SK-N-SH treated with all-trans-retinoic acid at 6 μM for 48 hours (cell line): ENCODE measurements around the gene THADA.

Source experiments
- ATAC-seq: fragments of 200-7000 bp; cut with Tn5 transposase; 3 replicates; pipeline ENCODE4 v1.9.1; 2020; ENCODE audit warnings: mild to moderate bottlenecking, moderate library complexity
- ARNTL ChIP-seq: fragments of 450-650 bp; formaldehyde crosslinking; IDR thresholded peaks from 2 replicates; pipeline ENCODE4 v1.5.0; 2020; ENCODE audit warnings: low read depth, mild to moderate bottlenecking, moderate library complexity, borderline replicate concordance
- BACH2 ChIP-seq: fragments of 250-450 bp; sonication (Bioruptor Pico); IDR thresholded peaks from 2 replicates; pipeline ENCODE4 v1.9.0; 2021; ENCODE audit warnings: mild to moderate bottlenecking, borderline replicate concordance
- CSDC2 ChIP-seq: fragments of 250-450 bp; sonication (Bioruptor Pico); IDR thresholded peaks from 2 replicates; pipeline ENCODE4 v1.5.0; 2020; ENCODE audit warnings: mild to moderate bottlenecking, moderate library complexity
- ESRRG ChIP-seq: fragments of 250-450 bp; sonication (Bioruptor Pico); IDR thresholded peaks from 2 replicates; pipeline ENCODE4 v1.6.1; 2021; ENCODE audit warnings: mild to moderate bottlenecking
- GLIS3 ChIP-seq: fragments of 250-450 bp; sonication (Bioruptor Pico); IDR thresholded peaks from 2 replicates; pipeline ENCODE4 v1.5.0; 2020; ENCODE audit warnings: mild to moderate bottlenecking, moderate library complexity
- ISL1 ChIP-seq: fragments of 250-450 bp; sonication (Bioruptor Pico); IDR thresholded peaks from 2 replicates; pipeline ENCODE4 v2.1.2; 2022; ENCODE audit warnings: mild to moderate bottlenecking, moderate library complexity
- OSR1 ChIP-seq: fragments of 250-450 bp; sonication (Bioruptor Pico); IDR thresholded peaks from 2 replicates; pipeline ENCODE4 v1.8.0; 2022; ENCODE audit warnings: moderate library complexity, mild to moderate bottlenecking, inconsistent platforms
- PPARA ChIP-seq: fragments of 250-450 bp; sonication (Bioruptor Pico); IDR thresholded peaks from 2 replicates; pipeline ENCODE4 v1.5.0; 2020; ENCODE audit warnings: mild to moderate bottlenecking, borderline replicate concordance
- RARB ChIP-seq: fragments of 250-450 bp; sonication (Bioruptor Pico); IDR thresholded peaks from 2 replicates; pipeline ENCODE4 v1.8.0; 2021; ENCODE audit warnings: mild to moderate bottlenecking, moderate library complexity
- SNAI2 ChIP-seq: fragments of 250-450 bp; sonication (Bioruptor Pico); IDR thresholded peaks from 2 replicates; pipeline ENCODE4 v1.5.0; 2020; ENCODE audit warnings: mild to moderate bottlenecking, moderate library complexity
- TCF4 ChIP-seq: fragments of 250-450 bp; sonication (Bioruptor Pico); IDR thresholded peaks from 2 replicates; pipeline ENCODE4 v1.8.0; 2021; ENCODE audit warnings: mild to moderate bottlenecking, moderate library complexity, borderline replicate concordance
- TOX ChIP-seq: fragments of 250-450 bp; sonication (Bioruptor Pico); IDR thresholded peaks from 2 replicates; pipeline ENCODE4 v1.8.0; 2021; ENCODE audit warnings: mild to moderate bottlenecking, moderate library complexity, borderline replicate concordance
- ZC3H10 ChIP-seq: fragments of 250-450 bp; sonication (Bioruptor Pico); IDR thresholded peaks from 2 replicates; pipeline ENCODE4 v1.5.1; 2021; ENCODE audit warnings: mild to moderate bottlenecking, moderate library complexity
- ZFP3 ChIP-seq: fragments of 250-450 bp; sonication (Bioruptor Pico); IDR thresholded peaks from 2 replicates; pipeline ENCODE4 v1.5.0; 2020; ENCODE audit warnings: mild to moderate bottlenecking, moderate library complexity
- ZNF565 ChIP-seq: fragments of 450-650 bp; formaldehyde crosslinking; conservative IDR thresholded peaks from 2 replicates; pipeline ENCODE4 v1.5.0; 2020; ENCODE audit warnings: low read depth, mild to moderate bottlenecking, moderate library complexity
- TF ChIP-seq, protein P1 (sequence below): fragments of 250-450 bp; sonication (Bioruptor Pico); IDR thresholded peaks from 2 replicates; pipeline ENCODE4 v1.5.0; 2020; ENCODE audit warnings: mild to moderate bottlenecking, moderate library complexity
- TF ChIP-seq, protein P2 (sequence below): fragments of 250-450 bp; sonication (Bioruptor Pico); IDR thresholded peaks from 2 replicates; pipeline ENCODE4 v1.5.1; 2020; ENCODE audit warnings: low read depth, mild to moderate bottlenecking, moderate library complexity
- TF ChIP-seq, protein P3 (sequence below): fragments of 250-450 bp; sonication (Bioruptor Pico); IDR thresholded peaks from 2 replicates; pipeline ENCODE4 v1.8.0; 2021; ENCODE audit warnings: low read depth, mild to moderate bottlenecking, moderate library complexity, borderline replicate concordance

The THADA gene

DNA sequence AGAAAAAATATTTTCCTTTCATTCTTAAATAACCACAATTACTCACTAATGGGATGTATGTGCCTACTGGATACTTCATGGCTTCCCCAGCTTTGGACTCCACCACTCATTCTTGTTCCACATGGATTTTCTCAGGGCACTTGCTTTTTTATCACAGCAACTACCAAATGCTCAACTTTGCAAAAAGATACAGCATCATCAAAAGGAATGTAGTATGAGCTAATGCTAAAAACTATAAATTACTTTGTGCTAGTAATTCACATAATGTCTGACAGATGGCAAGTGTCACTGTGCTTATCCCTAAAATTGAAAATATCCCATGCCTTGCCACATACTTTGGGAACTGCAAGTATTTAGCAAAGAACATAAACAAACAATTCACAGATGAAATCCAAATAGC lies 239.1 kb downstream of the THADA start:
- TF ChIP-seq TOX (CRISPR knock-in tag) (no peak), BACH2 (no peak), ZFP3 (CRISPR knock-in tag) (no peak), RARB (CRISPR knock-in tag) (no peak), ZC3H10 (CRISPR knock-in tag) (no peak), SNAI2 (no peak), ISL1 (CRISPR knock-in tag) (peak; percentile 69; the same call in 1 of the 2 replicates), OSR1 (CRISPR knock-in tag) (no peak), TCF4 (no peak)
- TF ChIP-seq, protein P1, sequence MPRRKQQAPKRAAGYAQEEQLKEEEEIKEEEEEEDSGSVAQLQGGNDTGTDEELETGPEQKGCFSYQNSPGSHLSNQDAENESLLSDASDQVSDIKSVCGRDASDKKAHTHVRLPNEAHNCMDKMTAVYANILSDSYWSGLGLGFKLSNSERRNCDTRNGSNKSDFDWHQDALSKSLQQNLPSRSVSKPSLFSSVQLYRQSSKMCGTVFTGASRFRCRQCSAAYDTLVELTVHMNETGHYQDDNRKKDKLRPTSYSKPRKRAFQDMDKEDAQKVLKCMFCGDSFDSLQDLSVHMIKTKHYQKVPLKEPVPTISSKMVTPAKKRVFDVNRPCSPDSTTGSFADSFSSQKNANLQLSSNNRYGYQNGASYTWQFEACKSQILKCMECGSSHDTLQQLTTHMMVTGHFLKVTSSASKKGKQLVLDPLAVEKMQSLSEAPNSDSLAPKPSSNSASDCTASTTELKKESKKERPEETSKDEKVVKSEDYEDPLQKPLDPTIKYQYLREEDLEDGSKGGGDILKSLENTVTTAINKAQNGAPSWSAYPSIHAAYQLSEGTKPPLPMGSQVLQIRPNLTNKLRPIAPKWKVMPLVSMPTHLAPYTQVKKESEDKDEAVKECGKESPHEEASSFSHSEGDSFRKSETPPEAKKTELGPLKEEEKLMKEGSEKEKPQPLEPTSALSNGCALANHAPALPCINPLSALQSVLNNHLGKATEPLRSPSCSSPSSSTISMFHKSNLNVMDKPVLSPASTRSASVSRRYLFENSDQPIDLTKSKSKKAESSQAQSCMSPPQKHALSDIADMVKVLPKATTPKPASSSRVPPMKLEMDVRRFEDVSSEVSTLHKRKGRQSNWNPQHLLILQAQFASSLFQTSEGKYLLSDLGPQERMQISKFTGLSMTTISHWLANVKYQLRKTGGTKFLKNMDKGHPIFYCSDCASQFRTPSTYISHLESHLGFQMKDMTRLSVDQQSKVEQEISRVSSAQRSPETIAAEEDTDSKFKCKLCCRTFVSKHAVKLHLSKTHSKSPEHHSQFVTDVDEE = 0 out of 2 replicates have a peak, but pooled peaks have one; percentile 19
- TF ChIP-seq, protein P2, sequence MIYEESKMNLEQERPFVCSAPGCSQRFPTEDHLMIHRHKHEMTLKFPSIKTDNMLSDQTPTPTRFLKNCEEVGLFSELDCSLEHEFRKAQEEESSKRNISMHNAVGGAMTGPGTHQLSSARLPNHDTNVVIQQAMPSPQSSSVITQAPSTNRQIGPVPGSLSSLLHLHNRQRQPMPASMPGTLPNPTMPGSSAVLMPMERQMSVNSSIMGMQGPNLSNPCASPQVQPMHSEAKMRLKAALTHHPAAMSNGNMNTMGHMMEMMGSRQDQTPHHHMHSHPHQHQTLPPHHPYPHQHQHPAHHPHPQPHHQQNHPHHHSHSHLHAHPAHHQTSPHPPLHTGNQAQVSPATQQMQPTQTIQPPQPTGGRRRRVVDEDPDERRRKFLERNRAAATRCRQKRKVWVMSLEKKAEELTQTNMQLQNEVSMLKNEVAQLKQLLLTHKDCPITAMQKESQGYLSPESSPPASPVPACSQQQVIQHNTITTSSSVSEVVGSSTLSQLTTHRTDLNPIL (CRISPR knock-in tag) = peak; percentile 82
- peak; percentile 74 for ATAC-seq

DNA sequence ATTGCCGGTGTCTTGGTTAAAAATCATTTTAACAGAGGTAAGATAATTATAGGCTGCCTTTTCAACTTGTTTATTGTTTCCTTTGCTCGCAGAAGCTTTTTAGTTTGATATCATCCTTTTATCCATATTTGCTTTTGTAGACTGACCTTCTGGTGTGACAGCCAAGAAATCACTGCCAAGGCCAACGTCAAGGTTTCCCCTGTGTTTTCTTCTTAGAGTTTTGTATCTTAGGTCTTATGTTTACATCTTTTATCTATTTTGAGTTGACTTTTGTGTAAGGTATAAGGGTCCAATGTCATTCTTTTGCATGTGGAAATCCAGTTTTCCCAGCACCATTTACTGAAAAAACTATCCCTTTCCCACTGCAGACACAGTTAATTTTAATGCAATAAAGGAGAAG lies 240.4 kb downstream of the THADA start:
- TF ChIP-seq TOX (CRISPR knock-in tag) = no peak
- no peak for TF ChIP-seq OSR1 (CRISPR knock-in tag)
- TF ChIP-seq CSDC2 (CRISPR knock-in tag) = no peak
- TF ChIP-seq PPARA (CRISPR knock-in tag) = no peak
- no peak for TF ChIP-seq ZNF565 (CRISPR knock-in tag)
- TF ChIP-seq, protein P3, sequence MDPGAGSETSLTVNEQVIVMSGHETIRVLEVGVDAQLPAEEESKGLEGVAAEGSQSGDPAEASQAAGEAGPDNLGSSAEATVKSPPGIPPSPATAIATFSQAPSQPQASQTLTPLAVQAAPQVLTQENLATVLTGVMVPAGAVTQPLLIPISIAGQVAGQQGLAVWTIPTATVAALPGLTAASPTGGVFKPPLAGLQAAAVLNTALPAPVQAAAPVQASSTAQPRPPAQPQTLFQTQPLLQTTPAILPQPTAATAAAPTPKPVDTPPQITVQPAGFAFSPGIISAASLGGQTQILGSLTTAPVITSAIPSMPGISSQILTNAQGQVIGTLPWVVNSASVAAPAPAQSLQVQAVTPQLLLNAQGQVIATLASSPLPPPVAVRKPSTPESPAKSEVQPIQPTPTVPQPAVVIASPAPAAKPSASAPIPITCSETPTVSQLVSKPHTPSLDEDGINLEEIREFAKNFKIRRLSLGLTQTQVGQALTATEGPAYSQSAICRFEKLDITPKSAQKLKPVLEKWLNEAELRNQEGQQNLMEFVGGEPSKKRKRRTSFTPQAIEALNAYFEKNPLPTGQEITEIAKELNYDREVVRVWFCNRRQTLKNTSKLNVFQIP (CRISPR knock-in tag) = no peak
- no peak for TF ChIP-seq TCF4
- TF ChIP-seq GLIS3 (CRISPR knock-in tag) = no peak
- TF ChIP-seq, protein P1 = no peak
- TF ChIP-seq ARNTL (CRISPR knock-in tag) = no peak
- no peak for TF ChIP-seq ESRRG (CRISPR knock-in tag)
- TF ChIP-seq, all 23 proteins: peak for 0
- ATAC-seq = no peak

DNA sequence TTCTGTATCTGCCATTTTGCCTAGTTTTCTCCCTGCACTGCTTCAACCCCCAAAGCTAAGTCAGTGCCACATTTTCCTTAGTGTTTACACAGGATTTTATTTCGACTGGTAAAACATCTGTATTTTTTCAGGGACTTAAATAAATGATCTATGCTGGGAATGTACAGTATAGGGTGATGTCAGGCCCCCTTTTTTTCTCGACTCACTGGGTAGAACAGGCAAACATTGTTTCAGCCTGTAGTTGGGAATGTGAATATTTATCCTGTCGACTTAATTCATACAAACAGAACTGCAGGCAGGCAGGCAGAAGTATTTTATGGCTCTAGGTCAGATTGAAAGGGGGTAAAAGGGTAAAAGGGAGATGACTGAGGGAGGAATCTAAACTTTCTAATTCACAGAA lies 245.9 kb downstream of the THADA start:
- ATAC-seq = peak; percentile 48
- TF ChIP-seq, protein P2 (CRISPR knock-in tag) = 0 out of 2 replicates have a peak, but pooled peaks have one; percentile 42
- TF ChIP-seq ARNTL (CRISPR knock-in tag) = no peak
